K562 (cell line): Measurements from ENCODE around the gene ZCWPW1. TPM values are rescaled to one million over a fixed set of nuclear protein-coding genes. Genes with fewer than 3 reads are reported as not detected.
"Not testable (repeated sequence)": the region's sequence is repeated elsewhere in the genome, so short reads cannot be mapped to it uniquely, and the experiment has no call there.

Source experiments
- ATAC-seq: fragments of 200-7000 bp; cut with Tn5 transposase; 3 replicates; pipeline ENCODE4 v1.9.1; 2020; ENCODE audit warnings: moderate library complexity
- BruUV-seq: library from RNA; stranded (reverse); fragments of 400-500 nt; replicated peaks from 2 replicates; lab custom pipeline; 2021; lab: Mats Ljungman, UMichigan
- CTCF ChIA-PET: fragments of 300-600 bp; formaldehyde crosslinking; extraction: SDS; loops from one replicate; lab custom pipeline; 2021; ENCODE audit warnings: low intra/inter-chr PET ratio; lab: Yijun Ruan, JAX
- POLR2A ChIA-PET: fragments of 300-600, 350-650 bp; sonication (Branson Sonifier 250); formaldehyde crosslinking; extraction: SDS; loops from one replicate; lab custom pipeline; 2021; ENCODE audit warnings: antibody characterized with exemption, inconsistent platforms; lab: Yijun Ruan, JAX
- DNase-seq, 4 experiments: peaks; one replicate each; pipeline versions ENCODE4 v3.0.0 to v3.0.0-alpha.2; 2011 to 2018; ENCODE audit warnings: low spot score in 3 of 4, mixed read lengths in 3 of 4; ENCODE audit errors: extremely low read depth in 1 of 4
- FAIRE-seq: peaks from 2 replicates; lab custom pipeline; 2011; peaks lifted over from hg19 to GRCh38; lab: Jason Lieb, UNC
- H2AFZ ChIP-seq: 2 replicates; pipeline ENCODE4 v1.6.0; 2011; ENCODE audit warnings: low read depth, low read length, control low read depth, inconsistent platforms
- H3K27ac ChIP-seq: fragments of 200-600 bp; 3 replicates; pipeline ENCODE4 v1.8.0; 2011; ENCODE audit warnings: low read depth, mild to moderate bottlenecking, control low read depth, inconsistent platforms, low read length, moderate library complexity, mixed read lengths; ENCODE audit errors: extremely low read depth
- H3K27me3 ChIP-seq, 2 experiments: fragments of 300-600 bp in 1 of 2; 2 replicates in 1 of 2; 3 replicates in 1 of 2; pipeline versions ENCODE4 v1.6.0 to v1.8.0; 2011; ENCODE audit warnings: inconsistent platforms in 2 of 2, low read length in 2 of 2, mild to moderate bottlenecking in 1 of 2, mixed read lengths in 1 of 2, moderate library complexity in 1 of 2; ENCODE audit not compliant: control insufficient read depth in 2 of 2, insufficient read depth in 2 of 2
- H3K36me3 ChIP-seq: fragments of 300-600 bp; 3 replicates; pipeline ENCODE4 v1.8.0; 2011; ENCODE audit warnings: mild to moderate bottlenecking, low read length, inconsistent platforms; ENCODE audit not compliant: control insufficient read depth, insufficient read depth
- H3K4me1 ChIP-seq, 2 experiments: fragments of 200-600 bp in 1 of 2; replicated peaks in 1 of 2; 2 replicates in 1 of 2; 3 replicates in 1 of 2; pipeline versions ENCODE4 v1.5.1 to v1.8.0; 2011; ENCODE audit warnings: inconsistent platforms in 2 of 2, low read length in 2 of 2, mild to moderate bottlenecking in 1 of 2, mixed read lengths in 1 of 2, moderate library complexity in 1 of 2; ENCODE audit not compliant: control insufficient read depth in 2 of 2, insufficient read depth in 2 of 2
- H3K4me2 ChIP-seq: 2 replicates; pipeline ENCODE4 v1.6.1; 2011; ENCODE audit warnings: low read length, control low read depth, inconsistent platforms, mixed read lengths; ENCODE audit not compliant: insufficient read depth
- H3K4me3 ChIP-seq: fragments of 200-600 bp; sonication (generic), shearing (Covaris generic); 2 replicates; pipeline ENCODE4 v1.5.1; 2016; ENCODE audit warnings: control low read depth, inconsistent platforms
- H3K79me2 ChIP-seq: fragments of 200-600 bp; 3 replicates; pipeline ENCODE4 v1.8.0; 2011; ENCODE audit warnings: low read length, inconsistent platforms; ENCODE audit not compliant: control insufficient read depth, insufficient read depth
- H3K9ac ChIP-seq, 2 experiments: 2 replicates each; pipeline versions ENCODE4 v1.6.0 to v1.6.1; 2011; ENCODE audit warnings: low read depth in 2 of 2, low read length in 2 of 2, control low read depth in 1 of 2, inconsistent platforms in 1 of 2, mild to moderate bottlenecking in 1 of 2, mixed read lengths in 1 of 2; ENCODE audit not compliant: insufficient read depth in 1 of 2
- H3K9me1 ChIP-seq: one replicate; pipeline ENCODE4 v1.6.0; 2011; ENCODE audit warnings: inconsistent platforms, mild to moderate bottlenecking, low read length, moderate library complexity; ENCODE audit not compliant: control insufficient read depth, insufficient read depth
- H3K9me3 ChIP-seq: replicated peaks from 2 replicates; pipeline ENCODE4 v1.5.1; 2011; ENCODE audit warnings: low read depth, low read length, inconsistent platforms; ENCODE audit not compliant: control insufficient read depth, insufficient read depth
- H4K20me1 ChIP-seq: replicated peaks from 2 replicates; pipeline ENCODE4 v1.6.1; 2011; ENCODE audit warnings: low read length, inconsistent platforms, mixed read lengths; ENCODE audit not compliant: control insufficient read depth, insufficient read depth
- BCOR ChIP-seq: fragments of 450-650 bp; IDR thresholded peaks from 2 replicates; pipeline ENCODE4 v1.6.1; 2016
- CBX5 ChIP-seq: IDR thresholded peaks from 2 replicates; pipeline ENCODE4 v1.6.1; 2014; ENCODE audit warnings: low read depth, borderline replicate concordance
- CEBPB ChIP-seq: fragments of 450-650 bp; IDR thresholded peaks from 2 replicates; pipeline ENCODE4 v1.6.1; 2016; ENCODE audit warnings: missing genetic modification characterization, missing compliant biosample characterization
- CEBPG ChIP-seq, 3 experiments: fragments of 200-800 bp in 1 of 3; sonication (Bioruptor generic) in 1 of 3; sonication (generic) in 1 of 3; formaldehyde crosslinking in 1 of 3; IDR thresholded peaks in 2 of 3; conservative IDR thresholded peaks in 1 of 3; 2 replicates each; pipeline versions ENCODE4 v1.6.1 to v1.8.0; 2016 to 2022; ENCODE audit warnings: missing compliant biosample characterization in 2 of 3, missing genetic modification characterization in 2 of 3, mild to moderate bottlenecking in 1 of 3, missing genetic modification reagents in 1 of 3
- DACH1 ChIP-seq: fragments of 450-650 bp; IDR thresholded peaks from 2 replicates; pipeline ENCODE4 v1.6.1; 2018; ENCODE audit not compliant: partially characterized antibody
- FOXA1 ChIP-seq: fragments of 450-650 bp; IDR thresholded peaks from 2 replicates; pipeline ENCODE4 v1.6.1; 2016; ENCODE audit warnings: mild to moderate bottlenecking, borderline replicate concordance
- PPARD ChIP-seq: fragments of 250-450 bp; sonication (Bioruptor Pico); IDR thresholded peaks from 2 replicates; pipeline ENCODE4 v1.8.0; 2022; ENCODE audit warnings: inconsistent platforms, mild to moderate bottlenecking, moderate library complexity
- RAD51 ChIP-seq: fragments of 450-650 bp; IDR thresholded peaks from 2 replicates; pipeline ENCODE4 v1.7.1; 2016; ENCODE audit warnings: low read depth, mild to moderate bottlenecking, borderline replicate concordance
- RBM25 ChIP-seq: fragments of 200-400 bp; formaldehyde crosslinking; IDR thresholded peaks from 2 replicates; pipeline ENCODE4 v1.6.1; 2018; ENCODE audit warnings: low read length, low read depth, moderate library complexity; ENCODE audit not compliant: severe bottlenecking
- SPI1 ChIP-seq: IDR thresholded peaks from 2 replicates; pipeline ENCODE4 v1.6.1; 2011; ENCODE audit warnings: low read depth, low read length, control low read depth, borderline replicate concordance
- ZFP36 ChIP-seq: fragments of 150-350 bp; IDR thresholded peaks from 2 replicates; pipeline ENCODE4 v1.6.1; 2018; ENCODE audit warnings: low read length, low read depth; ENCODE audit not compliant: partially characterized antibody
- ZNF121 ChIP-seq: sonication (generic); formaldehyde crosslinking; conservative IDR thresholded peaks from 2 replicates; pipeline ENCODE4 v1.8.0; 2022; ENCODE audit warnings: missing genetic modification reagents
- WGBS: fragments of 100-300 bp; shearing (Covaris generic); methylation state at CpG from one replicate; pipeline ENCODE4 v1.1.6; 2016; ENCODE audit warnings: low coverage, mixed read lengths; ENCODE audit not compliant: insufficient coverage; ENCODE audit errors: missing lambda C conversion rate; 5-methylcytosine and 5-hydroxymethylcytosine counted together
- in situ Hi-C: fragments of 300-500 bp; cut with MboI; formaldehyde crosslinking; loops from 4 replicates; pipeline ENCODE4 v1.15.0; 2018; ENCODE audit warnings: inconsistent platforms, mixed read lengths
- intact Hi-C: fragments of 100-400 bp; cut with micrococcal nuclease; formaldehyde crosslinking; loops from 2 replicates; pipeline ENCODE4 v1.14.2; 2022
- polyA plus RNA-seq, 8 experiments: library from polyadenylated mRNA; depleted of rRNA in 4 of 8; stranded (reverse) in 5 of 8; unstranded in 3 of 8; fragments of >200 nt; fragmentation: Nextera tagmentation in 2 of 8; fragmentation: Illumina TruSeq in 1 of 8; extraction: Ambion mirVana in 2 of 8; extraction: Trizol in 1 of 8; gene quantifications; 2 replicates each; pipeline versions ENCODE4 v1.2.1 to v1.2.3, GENCODE V29; 2011 to 2014; ENCODE audit warnings: inconsistent platforms in 1 of 8, missing spikeins in 1 of 8
- total RNA-seq, 7 experiments: library from RNA; depleted of rRNA in 6 of 7; stranded (reverse); fragments of >200 nt in 6 of 7; fragmentation: Illumina TruSeq in 2 of 7; extraction: Trizol in 2 of 7; gene quantifications; 2 replicates each; pipeline versions ENCODE4 v1.2.1 to v1.2.3, GENCODE V29; 2011 to 2021; ENCODE audit warnings: low replicate concordance in 1 of 7
- TF ChIP-seq, protein P1 (sequence below): fragments of 450-650 bp; formaldehyde crosslinking; IDR thresholded peaks from 2 replicates; pipeline ENCODE4 v1.4.0; 2020; ENCODE audit warnings: mild to moderate bottlenecking, moderate library complexity
- TF ChIP-seq, protein P2 (sequence below): sonication (generic); formaldehyde crosslinking; IDR thresholded peaks from 2 replicates; pipeline ENCODE4 v1.8.1; 2023; ENCODE audit warnings: mild to moderate bottlenecking, missing genetic modification reagents, moderate library complexity

The ZCWPW1 gene
- total and polyA plus RNA-seq, 9 of the 15 experiments (the other 6 are each of a cell fraction or from before 2014, with no cell fraction given), result 0.18 to 1.7 (median 1.2) TPM

DNA sequence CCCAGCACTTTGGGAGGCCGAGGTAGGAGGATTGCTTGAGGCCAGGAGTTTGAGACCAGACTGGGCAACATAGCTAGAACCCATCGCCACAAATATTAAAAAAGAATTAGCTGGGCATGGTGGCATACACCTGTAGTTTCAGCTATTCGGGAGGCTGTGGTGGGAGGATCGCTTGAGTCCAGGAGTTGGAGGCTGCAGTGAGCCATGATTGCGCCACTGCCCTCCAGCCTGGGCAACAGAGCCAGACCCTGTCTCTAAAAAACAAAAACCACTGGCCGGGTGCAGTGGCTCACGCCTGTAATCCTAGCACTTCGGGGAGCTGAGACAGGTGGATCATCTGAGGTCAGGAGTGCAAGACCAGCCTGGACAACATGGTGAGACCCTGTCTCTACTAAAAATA is 25.4 kb upstream of the ZCWPW1 start:
- H3K27ac ChIP-seq; intact Hi-C loops; H3K9me3 ChIP-seq; H2AFZ ChIP-seq; H3K4me3 ChIP-seq; H3K4me2 ChIP-seq; H3K36me3 ChIP-seq; H3K9me1 ChIP-seq; DNase-seq; FAIRE-seq; BruUV-seq; H3K9ac ChIP-seq; H3K79me2 ChIP-seq; ATAC-seq; H4K20me1 ChIP-seq; H3K27me3 ChIP-seq; CTCF ChIA-PET; TF ChIP-seq CEBPG (tag; conservative IDR thresholded peaks at IDR 0.05 in 1 of 2, IDR thresholded peaks at IDR 0.05 in 1 of 2): not testable (repeated sequence)
- POLR2A ChIA-PET, result interaction anchor here (0.7 to 3.3 kb wide), 4 partner anchors 12 to 30 kb away, joined by 3 to 20 read pairs (median 6); partner anchors contain the start of genes MEPCE, NYAP1 and ZCWPW1
- 81% methylated on average over 8 of the region's 8 CpGs for WGBS
- in situ Hi-C loops, result loop anchor here (25.0 kb wide), 1 partner anchor 108 kb away; the partner anchor contains the start of gene SAP25
- TF ChIP-seq ZNF121 (peak; percentile 79), CEBPG (CRISPR knock-in tag; IDR thresholded peaks at IDR 0.05) (peak; percentile 31; the same call in 1 of the 2 replicates), CEBPB (tag) (peak; percentile 47; the same call in 1 of the 2 replicates)
- peaks cover 3 to 31% of the 10 kb centered on the region in 2 experiments; a peak in 3 of 5 replicates for H3K4me1 ChIP-seq

DNA sequence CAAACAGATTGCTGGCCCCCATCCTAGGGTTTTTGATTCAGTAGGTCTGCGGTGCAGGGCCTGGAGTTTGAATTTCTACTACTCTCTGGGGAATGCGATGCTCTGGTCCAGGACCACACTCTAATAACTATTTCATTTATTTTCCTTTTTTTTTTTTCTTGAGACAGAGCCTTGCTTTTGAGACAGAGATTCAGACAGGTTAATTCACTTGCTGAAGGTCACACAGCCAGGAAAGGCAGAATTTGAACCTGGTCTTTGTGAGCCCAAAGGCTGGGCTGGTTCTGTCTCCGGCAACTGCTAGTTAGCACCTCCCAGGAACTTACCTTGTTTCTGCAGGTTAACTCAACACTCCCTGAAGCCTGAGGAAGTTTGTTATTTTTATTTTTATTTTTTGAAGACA is 24.0 kb upstream of the ZCWPW1 start:
- H3K27ac ChIP-seq, result no peak overlapping the region
- no peak overlapping the region for H2AFZ ChIP-seq
- H3K9me3 ChIP-seq, result no peaks in the 10 kb centered on the region
- H3K36me3 ChIP-seq, result no peaks in the 10 kb centered on the region
- DNase-seq, result no peak
- H3K4me1 ChIP-seq, result peaks cover 3 to 31% of the 10 kb centered on the region in 2 experiments; a peak in 3 of 5 replicates
- no peak for FAIRE-seq
- no TSS peak for BruUV-seq
- H3K27me3 ChIP-seq, result no peaks in the 10 kb centered on the region
- intact Hi-C loops, result no loop called here
- no peak overlapping the region for H3K9ac ChIP-seq
- CTCF ChIA-PET, result no interaction called here
- POLR2A ChIA-PET, result interaction anchor here (0.7 to 3.3 kb wide), 3 partner anchors 10 to 106 kb away, joined by 3 to 20 read pairs (median 4); partner anchors contain the start of genes MEPCE and ZCWPW1
- no peaks in the 10 kb centered on the region for H4K20me1 ChIP-seq
- no peaks in the 10 kb centered on the region for H3K9me1 ChIP-seq
- no peak for ATAC-seq
- H3K79me2 ChIP-seq, result peaks cover 5% of the 10 kb centered on the region; the same call in 2 of the 3 replicates
- no peak overlapping the region for H3K4me3 ChIP-seq
- 76% methylated on average over 3 of the region's 3 CpGs for WGBS
- in situ Hi-C loops, result loop anchor here (25.0 kb wide), 1 partner anchor 110 kb away; the partner anchor contains the start of gene SAP25
- no peak overlapping the region for H3K4me2 ChIP-seq
- no peak for TF ChIP-seq CBX5
- no peak for TF ChIP-seq FOXA1
- no peak for TF ChIP-seq SPI1
- no peak for TF ChIP-seq DACH1
- TF ChIP-seq, protein P1, sequence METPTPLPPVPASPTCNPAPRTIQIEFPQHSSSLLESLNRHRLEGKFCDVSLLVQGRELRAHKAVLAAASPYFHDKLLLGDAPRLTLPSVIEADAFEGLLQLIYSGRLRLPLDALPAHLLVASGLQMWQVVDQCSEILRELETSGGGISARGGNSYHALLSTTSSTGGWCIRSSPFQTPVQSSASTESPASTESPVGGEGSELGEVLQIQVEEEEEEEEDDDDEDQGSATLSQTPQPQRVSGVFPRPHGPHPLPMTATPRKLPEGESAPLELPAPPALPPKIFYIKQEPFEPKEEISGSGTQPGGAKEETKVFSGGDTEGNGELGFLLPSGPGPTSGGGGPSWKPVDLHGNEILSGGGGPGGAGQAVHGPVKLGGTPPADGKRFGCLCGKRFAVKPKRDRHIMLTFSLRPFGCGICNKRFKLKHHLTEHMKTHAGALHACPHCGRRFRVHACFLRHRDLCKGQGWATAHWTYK (CRISPR knock-in tag), result no peak
- peak; percentile 91 for TF ChIP-seq BCOR
- no peak for TF ChIP-seq RAD51
- peak; percentile 46 for TF ChIP-seq ZFP36
- TF ChIP-seq, protein P2, sequence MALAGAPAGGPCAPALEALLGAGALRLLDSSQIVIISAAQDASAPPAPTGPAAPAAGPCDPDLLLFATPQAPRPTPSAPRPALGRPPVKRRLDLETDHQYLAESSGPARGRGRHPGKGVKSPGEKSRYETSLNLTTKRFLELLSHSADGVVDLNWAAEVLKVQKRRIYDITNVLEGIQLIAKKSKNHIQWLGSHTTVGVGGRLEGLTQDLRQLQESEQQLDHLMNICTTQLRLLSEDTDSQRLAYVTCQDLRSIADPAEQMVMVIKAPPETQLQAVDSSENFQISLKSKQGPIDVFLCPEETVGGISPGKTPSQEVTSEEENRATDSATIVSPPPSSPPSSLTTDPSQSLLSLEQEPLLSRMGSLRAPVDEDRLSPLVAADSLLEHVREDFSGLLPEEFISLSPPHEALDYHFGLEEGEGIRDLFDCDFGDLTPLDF (CRISPR knock-in tag), result no peak
- no peak for TF ChIP-seq PPARD (CRISPR knock-in tag)
- TF ChIP-seq RBM25, result peak; percentile 77
